ENCODE measurements around the gene POLRMT.
"Not testable (repeated sequence)": the region's sequence is repeated elsewhere in the genome, so short reads cannot be mapped to it uniquely, and the experiment has no call there.

DNA sequence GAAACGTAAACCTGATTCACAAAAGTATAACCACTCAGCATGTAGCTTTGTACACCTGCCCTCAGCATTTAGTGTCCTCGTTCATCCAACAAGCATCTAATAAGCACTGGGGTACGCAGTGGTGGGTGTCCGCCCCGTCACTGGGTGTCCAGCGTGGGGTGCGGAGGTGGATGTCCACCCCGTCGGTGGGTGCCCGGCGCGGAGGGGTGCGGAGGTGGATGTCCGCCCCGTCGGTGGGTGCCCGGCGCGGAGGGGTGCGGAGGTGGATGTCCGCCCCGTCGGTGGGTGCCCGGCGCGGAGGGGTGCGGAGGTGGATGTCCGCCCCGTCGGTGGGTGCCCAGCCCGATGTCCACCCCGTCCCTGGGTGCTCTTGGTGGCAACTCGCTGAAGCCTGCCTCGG lies 48.2 kb downstream of the POLRMT start:
- TF ChIP-seq, protein P1, sequence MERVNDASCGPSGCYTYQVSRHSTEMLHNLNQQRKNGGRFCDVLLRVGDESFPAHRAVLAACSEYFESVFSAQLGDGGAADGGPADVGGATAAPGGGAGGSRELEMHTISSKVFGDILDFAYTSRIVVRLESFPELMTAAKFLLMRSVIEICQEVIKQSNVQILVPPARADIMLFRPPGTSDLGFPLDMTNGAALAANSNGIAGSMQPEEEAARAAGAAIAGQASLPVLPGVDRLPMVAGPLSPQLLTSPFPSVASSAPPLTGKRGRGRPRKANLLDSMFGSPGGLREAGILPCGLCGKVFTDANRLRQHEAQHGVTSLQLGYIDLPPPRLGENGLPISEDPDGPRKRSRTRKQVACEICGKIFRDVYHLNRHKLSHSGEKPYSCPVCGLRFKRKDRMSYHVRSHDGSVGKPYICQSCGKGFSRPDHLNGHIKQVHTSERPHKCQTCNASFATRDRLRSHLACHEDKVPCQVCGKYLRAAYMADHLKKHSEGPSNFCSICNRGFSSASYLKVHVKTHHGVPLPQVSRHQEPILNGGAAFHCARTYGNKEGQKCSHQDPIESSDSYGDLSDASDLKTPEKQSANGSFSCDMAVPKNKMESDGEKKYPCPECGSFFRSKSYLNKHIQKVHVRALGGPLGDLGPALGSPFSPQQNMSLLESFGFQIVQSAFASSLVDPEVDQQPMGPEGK (CRISPR knock-in tag; IDR thresholded peaks at IDR 0.05; ENCODE audit: borderline replicate concordance): not testable (repeated sequence)
- not testable (repeated sequence) for TF ChIP-seq ZFP30 (CRISPR knock-in tag; IDR thresholded peaks at IDR 0.05); ARNTL (CRISPR knock-in tag; IDR thresholded peaks at IDR 0.05; ENCODE audit: borderline replicate concordance, low read depth); TCF4 (CRISPR knock-in tag; IDR thresholded peaks at IDR 0.05; ENCODE audit: borderline replicate concordance); RARB (CRISPR knock-in tag; IDR thresholded peaks at IDR 0.05)

Data from SK-N-SH treated with all-trans-retinoic acid at 6 μM for 48 hours (cell line).